Activated T-cell treated with anti-CD3 and anti-CD28 coated beads, Interleukin-2, amount 50 U/mL, for 24 hours (primary cell): ENCODE measurements around the gene IDH2.
"Not testable (repeated sequence)": the region's sequence is repeated elsewhere in the genome, so short reads cannot be mapped to it uniquely, and the experiment has no call there.

ENCODE experiments used
- DNase-seq: peaks from one replicate; pipeline ENCODE4 v3.0.0-alpha.2; 2020
- H3K27ac Mint-ChIP-seq: 2 replicates; pipeline ENCODE4 v1.8.0; 2020; ENCODE audit warnings: mild to moderate bottlenecking, mixed read lengths
- H3K27me3 Mint-ChIP-seq: 2 replicates; pipeline ENCODE4 v1.8.0; 2020; ENCODE audit warnings: mixed read lengths
- H3K36me3 Mint-ChIP-seq: 2 replicates; pipeline ENCODE4 v1.8.0; 2020; ENCODE audit warnings: low read depth, mixed read lengths
- H3K4me1 Mint-ChIP-seq: 2 replicates; pipeline ENCODE4 v1.8.0; 2020; ENCODE audit warnings: low read depth, mixed read lengths
- H3K4me3 Mint-ChIP-seq: 2 replicates; pipeline ENCODE4 v1.8.0; 2020; ENCODE audit warnings: mild to moderate bottlenecking, moderate library complexity, mixed read lengths
- H3K9me3 Mint-ChIP-seq: 2 replicates; pipeline ENCODE4 v1.8.0; 2020; ENCODE audit warnings: mixed read lengths

The IDH2 gene

DNA sequence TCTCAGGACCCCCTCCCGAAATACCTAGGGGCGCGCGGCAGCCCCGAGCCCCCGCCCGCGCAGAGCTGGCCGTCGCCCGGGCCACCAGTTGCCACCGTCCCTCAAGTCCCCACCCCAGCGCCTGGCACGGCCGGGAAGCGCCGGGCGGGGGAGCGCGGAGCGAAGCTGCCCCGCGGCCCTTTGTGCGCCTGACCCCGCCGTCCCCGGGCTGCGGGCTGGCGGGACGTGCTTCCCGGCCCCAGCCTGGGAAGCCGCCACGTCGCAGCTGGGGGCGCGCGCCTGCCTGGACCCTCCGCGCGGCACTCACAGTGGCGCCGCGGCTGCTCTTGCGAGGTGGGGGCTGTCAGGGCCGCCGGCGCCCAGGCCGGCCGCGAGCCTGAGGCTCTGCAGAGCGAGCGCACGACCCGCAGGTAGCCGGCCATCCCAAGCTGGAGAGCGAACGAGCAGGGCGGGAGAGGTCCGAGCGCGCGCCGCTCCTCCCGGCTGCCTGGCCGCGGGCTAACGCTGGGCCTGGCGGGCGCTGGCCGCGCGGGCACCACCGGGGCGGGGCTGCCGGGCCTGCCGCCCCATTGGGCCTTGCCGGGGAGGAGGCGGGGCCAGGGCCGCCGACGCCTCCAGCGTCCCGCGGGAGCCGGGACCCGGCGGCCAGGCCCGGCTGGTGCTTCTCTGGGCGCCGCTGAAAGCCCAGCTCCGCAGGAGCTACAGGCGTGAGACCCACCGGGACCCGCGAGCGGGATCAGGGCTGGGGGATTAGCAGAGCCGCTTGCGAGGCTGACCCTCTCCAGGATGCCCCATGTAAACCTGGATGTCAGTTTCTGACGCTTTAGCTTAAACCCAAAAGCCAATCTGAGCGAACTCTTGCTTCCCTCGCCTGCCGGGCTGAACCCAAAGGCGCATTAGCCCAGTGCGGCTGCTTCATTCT lies at the start of gene IDH2:
Gene IDH2 (minus strand): TSS at position 500 of the 922 bp plus-strand sequence. CDS start 78 bp downstream, at position 422.
- Mint-ChIP-seq H3K27me3 (no peaks in the 10 kb centered on the region), H3K36me3 (peaks cover 18% of the 10 kb centered on the region), H3K9me3 (no peaks in the 10 kb centered on the region), H3K4me3 (peak within 1 kb of the TSS; percentile 86), H3K4me1 (peaks cover 52% of the 10 kb centered on the region), H3K27ac (peak within 1 kb of the TSS; percentile 94)
- peak; percentile 86 for DNase-seq

DNA sequence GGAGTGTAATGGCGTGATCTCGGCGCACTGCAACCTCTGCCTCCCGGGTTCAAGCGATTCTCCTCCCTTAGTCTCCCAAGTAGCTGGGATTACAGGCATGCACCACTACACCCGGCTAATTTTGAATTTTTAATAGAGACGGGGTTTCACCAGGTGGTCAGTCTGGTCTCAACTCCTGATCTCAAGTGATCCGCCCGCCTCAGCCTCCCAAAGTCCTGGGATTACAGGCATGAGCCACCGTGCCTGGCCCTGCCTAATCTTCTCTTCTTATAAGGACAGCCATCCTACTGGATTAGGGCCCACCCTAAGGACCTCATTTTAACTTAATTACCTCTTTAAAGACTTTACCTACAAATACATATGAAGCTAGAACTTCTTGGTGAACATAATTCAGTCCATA lies 48.3 kb upstream of the IDH2 start:
- H3K9me3 Mint-ChIP-seq, H3K4me1 Mint-ChIP-seq, H3K4me3 Mint-ChIP-seq, H3K36me3 Mint-ChIP-seq, H3K27ac Mint-ChIP-seq, DNase-seq, H3K27me3 Mint-ChIP-seq: not testable (repeated sequence)

GRCh38 chr15:90149609-90150340 lies 47.5 kb upstream of the IDH2 start:
- DNase-seq: no peak
- Mint-ChIP-seq H3K27me3 (no peaks in the 10 kb centered on the region), H3K4me3 (no peak overlapping the region), H3K4me1 (peaks cover 8% of the 10 kb centered on the region), H3K27ac (no peak overlapping the region), H3K36me3 (no peaks in the 10 kb centered on the region), H3K9me3 (no peaks in the 10 kb centered on the region)

DNA sequence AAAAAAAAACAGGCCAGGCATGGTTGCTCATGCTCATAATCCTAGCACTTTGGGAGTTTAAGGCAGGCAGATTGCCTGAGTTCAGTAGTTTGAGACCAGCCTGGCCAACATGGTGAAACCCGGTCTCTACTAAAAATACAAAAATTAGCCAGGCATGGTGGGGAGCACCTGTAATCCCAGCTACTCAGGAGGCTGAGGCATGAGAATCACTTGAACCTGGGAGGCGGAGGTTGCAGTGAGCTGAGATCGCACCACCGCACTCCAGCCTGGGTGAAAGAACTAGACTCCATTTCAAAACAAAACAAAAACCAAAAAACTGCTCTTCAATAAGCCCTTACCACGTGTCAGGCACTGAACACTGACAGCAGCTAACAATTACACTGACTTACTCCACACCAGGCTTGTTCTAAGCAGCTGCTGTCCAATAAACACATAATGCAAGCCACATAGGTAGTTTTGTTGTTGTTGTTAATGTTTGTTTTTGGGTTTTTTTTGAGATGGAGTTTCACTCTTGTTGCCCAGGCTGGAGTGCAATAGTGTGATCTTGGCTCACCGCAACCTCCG lies 44.0 kb upstream of the IDH2 start:
- not testable (repeated sequence) for H3K4me3 Mint-ChIP-seq, H3K27me3 Mint-ChIP-seq, H3K9me3 Mint-ChIP-seq, DNase-seq, H3K36me3 Mint-ChIP-seq, H3K27ac Mint-ChIP-seq
- H3K4me1 Mint-ChIP-seq: peaks cover 23% of the 10 kb centered on the region

DNA sequence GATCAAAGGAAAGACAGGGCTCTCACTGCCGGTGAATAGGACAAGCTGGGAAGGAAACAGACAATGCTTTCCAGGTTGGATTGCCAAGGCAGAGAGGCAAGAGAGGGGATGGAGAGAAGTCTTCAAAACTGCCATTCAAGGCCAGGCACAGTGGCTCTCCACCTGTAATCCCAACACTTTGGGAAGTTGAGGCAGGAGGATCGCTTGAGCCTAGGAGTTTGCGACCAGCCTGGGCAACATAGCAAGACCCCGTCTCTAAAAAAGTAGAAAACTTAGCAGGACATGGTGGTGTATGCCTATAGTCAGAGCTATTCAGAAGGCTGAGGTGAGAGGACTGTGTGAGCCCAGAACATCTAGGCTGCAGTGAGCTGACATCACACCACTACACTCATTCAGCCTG lies 43.5 kb upstream of the IDH2 start:
- Mint-ChIP-seq H3K4me1 (peaks cover 23% of the 10 kb centered on the region), H3K27me3 (no peaks in the 10 kb centered on the region), H3K27ac (no peak overlapping the region), H3K9me3 (no peaks in the 10 kb centered on the region), H3K36me3 (no peaks in the 10 kb centered on the region), H3K4me3 (no peak overlapping the region)
- DNase-seq: no peak

DNA sequence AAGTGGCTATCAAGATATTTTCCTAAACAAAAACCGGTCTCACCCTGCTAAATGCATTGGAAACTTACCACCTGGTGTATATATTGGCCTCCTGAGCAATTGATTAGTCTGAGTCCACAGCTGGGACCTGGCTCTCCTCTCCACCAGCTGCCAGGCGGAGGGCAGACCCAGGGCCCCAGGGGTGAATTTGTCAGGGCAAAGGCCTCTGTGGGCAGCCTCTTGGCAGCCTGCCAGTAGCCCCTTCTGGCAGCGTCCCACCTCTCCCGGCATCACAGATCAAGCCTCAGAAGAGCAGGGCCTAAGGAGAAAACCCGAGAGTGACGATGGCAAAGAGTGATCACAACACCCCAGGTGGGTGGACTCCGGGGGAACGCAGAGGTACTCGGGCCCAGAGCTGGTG lies 43.0 kb upstream of the IDH2 start:
- Mint-ChIP-seq H3K27ac (no peak overlapping the region), H3K9me3 (no peaks in the 10 kb centered on the region), H3K36me3 (no peaks in the 10 kb centered on the region), H3K4me1 (peaks cover 23% of the 10 kb centered on the region), H3K4me3 (no peak overlapping the region), H3K27me3 (no peaks in the 10 kb centered on the region)
- DNase-seq: no peak

DNA sequence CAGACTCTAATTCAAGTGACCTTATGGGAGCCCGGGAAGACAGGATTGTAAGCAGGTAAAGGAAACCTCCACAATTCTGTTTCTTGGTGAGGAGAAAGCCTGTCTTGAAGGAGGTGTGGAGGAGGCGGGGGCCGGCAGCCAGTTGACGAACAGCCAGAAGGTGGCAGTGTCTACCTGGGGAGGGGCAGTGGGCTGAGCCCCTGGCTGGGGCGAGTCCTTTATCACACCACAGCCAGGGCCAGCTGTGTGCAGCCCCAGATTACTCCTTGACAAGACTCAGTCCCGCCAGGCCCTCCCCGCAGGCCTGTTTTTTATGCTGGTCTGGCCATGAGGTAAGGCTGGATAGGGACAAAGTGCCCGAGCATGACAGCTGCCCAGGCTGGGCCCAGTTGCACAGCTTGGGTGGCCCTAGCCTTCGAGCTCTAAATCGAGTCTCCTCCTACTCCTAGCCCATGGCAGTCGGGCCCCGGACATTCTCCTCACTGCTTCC lies 40.9 kb upstream of the IDH2 start:
- Mint-ChIP-seq H3K4me3 (peak overlapping the region; percentile 25), H3K4me1 (peaks cover 27% of the 10 kb centered on the region), H3K27me3 (no peaks in the 10 kb centered on the region), H3K36me3 (no peaks in the 10 kb centered on the region), H3K27ac (peak overlapping the region; percentile 81), H3K9me3 (peaks cover 3% of the 10 kb centered on the region)
- DNase-seq: peak; percentile 74

DNA sequence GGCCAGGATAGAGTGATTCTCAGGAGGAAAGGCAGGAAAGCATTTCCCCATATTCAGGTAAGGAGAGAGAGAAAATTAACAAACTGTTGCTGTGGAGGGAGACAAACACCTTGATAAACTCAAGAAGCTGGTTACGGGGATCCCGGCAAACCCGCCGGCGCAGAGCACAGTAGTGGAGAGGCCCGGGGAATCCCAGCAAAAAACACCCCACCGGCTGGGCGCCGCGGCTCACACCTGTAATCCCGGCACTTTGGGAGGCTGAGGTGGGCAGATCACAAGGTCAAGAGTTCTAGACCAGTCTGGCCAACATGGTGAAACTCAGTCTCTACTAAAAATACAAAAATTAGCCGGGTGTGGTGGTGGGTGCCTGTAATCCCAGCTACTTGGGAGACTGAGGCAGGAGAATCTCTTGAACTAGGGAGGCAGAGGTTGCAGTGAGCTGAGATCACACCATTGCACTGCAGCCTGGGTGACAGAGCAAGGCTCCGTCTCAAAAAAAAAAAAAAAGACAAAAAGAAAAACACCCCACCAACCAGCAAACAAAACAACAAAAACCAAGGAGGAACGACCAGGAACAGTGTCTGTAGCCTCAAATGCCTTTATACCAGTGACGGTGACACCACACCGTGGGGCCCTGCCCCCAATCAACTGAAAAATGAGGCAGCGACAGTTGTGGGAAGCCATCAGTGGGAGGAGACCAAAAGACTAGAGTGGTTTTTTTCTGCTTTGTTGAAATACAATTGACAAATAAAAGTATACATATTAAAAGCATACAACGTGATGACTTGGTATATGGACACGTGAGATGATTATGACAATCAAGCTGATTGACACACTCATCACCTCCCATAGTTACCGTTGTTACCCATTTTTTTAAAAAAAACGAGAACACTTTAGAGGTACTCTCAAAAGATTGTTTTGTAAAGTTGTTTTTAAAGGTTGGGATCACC lies 40.2 kb upstream of the IDH2 start:
- Mint-ChIP-seq H3K36me3 (no peaks in the 10 kb centered on the region), H3K9me3 (peaks cover 3% of the 10 kb centered on the region), H3K27me3 (no peaks in the 10 kb centered on the region), H3K27ac (peak overlapping the region; percentile 81), H3K4me3 (peak overlapping the region; percentile 25), H3K4me1 (peaks cover 27% of the 10 kb centered on the region)
- peak; percentile 53 for DNase-seq

- Mint-ChIP-seq H3K27me3 (no peaks in the 10 kb centered on the region), H3K36me3 (no peaks in the 10 kb centered on the region), H3K27ac (no peak overlapping the region), H3K4me1 (peaks cover 27% of the 10 kb centered on the region), H3K9me3 (peaks cover 3% of the 10 kb centered on the region), H3K4me3 (no peak overlapping the region)
- no peak for DNase-seq
These were observed 39.4 kb upstream of the IDH2 start for GRCh38 chr15:90141646-90142045.

GRCh38 chr15:90139549-90139948 lies 37.3 kb upstream of the IDH2 start:
- H3K9me3 Mint-ChIP-seq, H3K27me3 Mint-ChIP-seq, H3K4me3 Mint-ChIP-seq, H3K36me3 Mint-ChIP-seq: not testable (repeated sequence)
- H3K4me1 Mint-ChIP-seq: peaks cover 27% of the 10 kb centered on the region
- DNase-seq: peak; percentile 48
- peak overlapping the region; percentile 22 for H3K27ac Mint-ChIP-seq

- Mint-ChIP-seq H3K36me3 (no peaks in the 10 kb centered on the region), H3K27ac (no peak overlapping the region), H3K4me3 (no peak overlapping the region), H3K9me3 (peaks cover 3% of the 10 kb centered on the region), H3K4me1 (peaks cover 27% of the 10 kb centered on the region), H3K27me3 (no peaks in the 10 kb centered on the region)
- no peak for DNase-seq
These were observed 36.0 kb upstream of the IDH2 start for GRCh38 chr15:90138071-90138833.

DNA sequence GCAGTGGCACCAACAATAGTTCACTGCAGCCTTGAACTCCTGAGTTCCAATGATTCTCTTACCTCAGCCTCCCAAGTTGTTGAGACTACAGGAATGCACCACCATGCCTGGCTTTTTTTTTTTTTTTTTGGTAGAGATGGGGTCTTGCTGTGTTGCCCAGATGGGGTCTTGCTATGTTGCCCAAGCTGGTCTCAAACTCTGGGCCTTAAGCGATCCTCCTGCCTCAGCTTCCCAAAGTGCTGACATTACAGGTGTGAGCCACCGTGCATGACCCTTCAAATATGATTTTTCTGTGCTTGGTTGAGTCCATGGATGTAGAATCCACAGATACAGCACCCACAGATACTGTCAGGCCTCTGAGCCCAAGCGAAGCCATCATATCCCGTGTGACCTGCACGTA lies 30.2 kb upstream of the IDH2 start:
- H3K36me3 Mint-ChIP-seq: no peaks in the 10 kb centered on the region
- H3K27me3 Mint-ChIP-seq: no peaks in the 10 kb centered on the region
- no peaks in the 10 kb centered on the region for H3K4me1 Mint-ChIP-seq
- no peak overlapping the region for H3K4me3 Mint-ChIP-seq
- no peaks in the 10 kb centered on the region for H3K9me3 Mint-ChIP-seq
- no peak for DNase-seq
- no peak overlapping the region for H3K27ac Mint-ChIP-seq

DNA sequence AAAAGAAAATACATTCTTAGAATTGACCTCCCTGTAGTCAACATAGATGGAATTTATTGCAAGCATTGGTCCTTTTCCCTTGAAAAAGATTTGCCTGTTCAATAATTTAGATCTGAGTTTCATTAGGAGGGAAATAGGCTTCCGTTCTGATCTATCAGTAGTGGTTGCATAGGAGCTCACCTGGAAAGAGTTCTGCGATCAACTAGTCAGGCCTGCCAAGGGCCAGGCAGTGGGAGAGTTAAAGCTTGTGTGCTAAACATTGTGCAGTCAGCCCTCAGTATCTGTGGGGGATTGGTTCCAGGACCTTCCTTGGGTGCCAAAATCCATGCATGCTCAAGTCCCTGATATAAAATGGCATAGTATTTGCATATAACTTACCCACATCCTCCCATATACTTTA lies 29.6 kb upstream of the IDH2 start:
- no peak for DNase-seq
- H3K27me3 Mint-ChIP-seq: peaks cover 3% of the 10 kb centered on the region
- no peak overlapping the region for H3K27ac Mint-ChIP-seq
- no peak overlapping the region for H3K4me3 Mint-ChIP-seq
- H3K36me3 Mint-ChIP-seq: no peaks in the 10 kb centered on the region
- no peaks in the 10 kb centered on the region for H3K4me1 Mint-ChIP-seq
- H3K9me3 Mint-ChIP-seq: no peaks in the 10 kb centered on the region
